HepG2 (cell line): ENCODE results near the gene NES.

ENCODE experiments used
- DMAP1 ChIP-seq: IDR thresholded peaks from 2 replicates; pipeline ENCODE4 v1.6.1; 2016
- FOSL1 ChIP-seq: sonication (generic); formaldehyde crosslinking; IDR thresholded peaks from 2 replicates; pipeline ENCODE4 v1.9.0; 2021; ENCODE audit warnings: missing genetic modification reagents, borderline replicate concordance
- MXI1 ChIP-seq: IDR thresholded peaks from 3 replicates; pipeline ENCODE4 v1.6.1; 2012; ENCODE audit warnings: low read depth, low read length, inconsistent platforms, borderline replicate concordance
- POLR2A ChIP-seq, 2 experiments: IDR thresholded peaks; 2 replicates each; pipeline ENCODE4 v1.6.1; 2011; ENCODE audit warnings: low read depth in 2 of 2, low read length in 2 of 2, mild to moderate bottlenecking in 1 of 2, moderate library complexity in 1 of 2; ENCODE audit not compliant: insufficient read depth in 1 of 2
- PRPF4 ChIP-seq: fragments of 200-400 bp; formaldehyde crosslinking; IDR thresholded peaks from 2 replicates; pipeline ENCODE4 v1.6.1; 2016; ENCODE audit warnings: low read length, low read depth; ENCODE audit not compliant: poor library complexity, severe bottlenecking
- RAD51 ChIP-seq: fragments of 450-650 bp; IDR thresholded peaks from 2 replicates; pipeline ENCODE4 v1.6.1; 2016; ENCODE audit warnings: borderline replicate concordance
- U2AF2 ChIP-seq: fragments of 200-400 bp; formaldehyde crosslinking; IDR thresholded peaks from 2 replicates; pipeline ENCODE4 v1.6.1; 2017; ENCODE audit warnings: low read depth, mild to moderate bottlenecking, low read length
- ZNF768 ChIP-seq: sonication (generic); formaldehyde crosslinking; IDR thresholded peaks from 2 replicates; pipeline ENCODE4 v1.4.0; 2020; ENCODE audit warnings: missing genetic modification reagents
- TF ChIP-seq, protein P1 (sequence below): sonication (generic); formaldehyde crosslinking; IDR thresholded peaks from 2 replicates; pipeline ENCODE4 v1.9.0; 2022; ENCODE audit warnings: missing genetic modification reagents, mild to moderate bottlenecking, borderline replicate concordance
- TF ChIP-seq, protein P2 (sequence below): sonication (generic); formaldehyde crosslinking; IDR thresholded peaks from 2 replicates; pipeline ENCODE4 v1.5.1; 2020; ENCODE audit warnings: mild to moderate bottlenecking, missing genetic modification reagents, moderate library complexity
- TF ChIP-seq, protein P3 (sequence below): sonication (generic); formaldehyde crosslinking; IDR thresholded peaks from 2 replicates; pipeline ENCODE4 v1.4.0; 2020; ENCODE audit warnings: missing genetic modification reagents, borderline replicate concordance
- TF ChIP-seq, protein P4 (sequence below): sonication (generic); formaldehyde crosslinking; IDR thresholded peaks from 2 replicates; pipeline ENCODE4 v1.5.0; 2020; ENCODE audit warnings: mild to moderate bottlenecking, missing genetic modification reagents, moderate library complexity

DNA sequence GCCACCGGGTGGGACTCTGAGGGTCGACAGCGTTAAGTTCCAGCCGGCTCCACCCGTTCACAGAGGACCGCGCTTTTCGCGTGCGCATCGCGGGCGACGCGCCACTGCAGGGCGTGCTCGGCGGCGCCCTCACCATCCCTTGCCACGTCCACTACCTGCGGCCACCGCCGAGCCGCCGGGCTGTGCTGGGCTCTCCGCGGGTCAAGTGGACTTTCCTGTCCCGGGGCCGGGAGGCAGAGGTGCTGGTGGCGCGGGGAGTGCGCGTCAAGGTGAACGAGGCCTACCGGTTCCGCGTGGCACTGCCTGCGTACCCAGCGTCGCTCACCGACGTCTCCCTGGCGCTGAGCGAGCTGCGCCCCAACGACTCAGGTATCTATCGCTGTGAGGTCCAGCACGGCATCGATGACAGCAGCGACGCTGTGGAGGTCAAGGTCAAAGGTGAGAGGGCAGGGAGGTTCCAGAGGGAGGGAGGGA is 30.4 kb downstream of the NES start:
- TF ChIP-seq, protein P1, sequence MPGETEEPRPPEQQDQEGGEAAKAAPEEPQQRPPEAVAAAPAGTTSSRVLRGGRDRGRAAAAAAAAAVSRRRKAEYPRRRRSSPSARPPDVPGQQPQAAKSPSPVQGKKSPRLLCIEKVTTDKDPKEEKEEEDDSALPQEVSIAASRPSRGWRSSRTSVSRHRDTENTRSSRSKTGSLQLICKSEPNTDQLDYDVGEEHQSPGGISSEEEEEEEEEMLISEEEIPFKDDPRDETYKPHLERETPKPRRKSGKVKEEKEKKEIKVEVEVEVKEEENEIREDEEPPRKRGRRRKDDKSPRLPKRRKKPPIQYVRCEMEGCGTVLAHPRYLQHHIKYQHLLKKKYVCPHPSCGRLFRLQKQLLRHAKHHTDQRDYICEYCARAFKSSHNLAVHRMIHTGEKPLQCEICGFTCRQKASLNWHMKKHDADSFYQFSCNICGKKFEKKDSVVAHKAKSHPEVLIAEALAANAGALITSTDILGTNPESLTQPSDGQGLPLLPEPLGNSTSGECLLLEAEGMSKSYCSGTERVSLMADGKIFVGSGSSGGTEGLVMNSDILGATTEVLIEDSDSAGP (CRISPR knock-in tag), result no peak
- no peak for TF ChIP-seq ZNF768 (CRISPR knock-in tag)
- TF ChIP-seq MXI1, result no peak
- peak in 1 of 2 experiments; percentile 36; a peak in 1 of 4 replicates for TF ChIP-seq POLR2A (IDR thresholded peaks at IDR 0.05; ENCODE audit: insufficient read depth in 1 of 2, low read depth in 2 of 2, low read length in 2 of 2)
- TF ChIP-seq, protein P2, sequence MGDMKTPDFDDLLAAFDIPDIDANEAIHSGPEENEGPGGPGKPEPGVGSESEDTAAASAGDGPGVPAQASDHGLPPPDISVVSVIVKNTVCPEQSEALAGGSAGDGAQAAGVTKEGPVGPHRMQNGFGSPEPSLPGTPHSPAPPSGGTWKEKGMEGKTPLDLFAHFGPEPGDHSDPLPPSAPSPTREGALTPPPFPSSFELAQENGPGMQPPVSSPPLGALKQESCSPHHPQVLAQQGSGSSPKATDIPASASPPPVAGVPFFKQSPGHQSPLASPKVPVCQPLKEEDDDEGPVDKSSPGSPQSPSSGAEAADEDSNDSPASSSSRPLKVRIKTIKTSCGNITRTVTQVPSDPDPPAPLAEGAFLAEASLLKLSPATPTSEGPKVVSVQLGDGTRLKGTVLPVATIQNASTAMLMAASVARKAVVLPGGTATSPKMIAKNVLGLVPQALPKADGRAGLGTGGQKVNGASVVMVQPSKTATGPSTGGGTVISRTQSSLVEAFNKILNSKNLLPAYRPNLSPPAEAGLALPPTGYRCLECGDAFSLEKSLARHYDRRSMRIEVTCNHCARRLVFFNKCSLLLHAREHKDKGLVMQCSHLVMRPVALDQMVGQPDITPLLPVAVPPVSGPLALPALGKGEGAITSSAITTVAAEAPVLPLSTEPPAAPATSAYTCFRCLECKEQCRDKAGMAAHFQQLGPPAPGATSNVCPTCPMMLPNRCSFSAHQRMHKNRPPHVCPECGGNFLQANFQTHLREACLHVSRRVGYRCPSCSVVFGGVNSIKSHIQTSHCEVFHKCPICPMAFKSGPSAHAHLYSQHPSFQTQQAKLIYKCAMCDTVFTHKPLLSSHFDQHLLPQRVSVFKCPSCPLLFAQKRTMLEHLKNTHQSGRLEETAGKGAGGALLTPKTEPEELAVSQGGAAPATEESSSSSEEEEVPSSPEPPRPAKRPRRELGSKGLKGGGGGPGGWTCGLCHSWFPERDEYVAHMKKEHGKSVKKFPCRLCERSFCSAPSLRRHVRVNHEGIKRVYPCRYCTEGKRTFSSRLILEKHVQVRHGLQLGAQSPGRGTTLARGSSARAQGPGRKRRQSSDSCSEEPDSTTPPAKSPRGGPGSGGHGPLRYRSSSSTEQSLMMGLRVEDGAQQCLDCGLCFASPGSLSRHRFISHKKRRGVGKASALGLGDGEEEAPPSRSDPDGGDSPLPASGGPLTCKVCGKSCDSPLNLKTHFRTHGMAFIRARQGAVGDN, result no peak
- no peak for TF ChIP-seq DMAP1 (CRISPR knock-in tag)
- TF ChIP-seq PRPF4, result no peak
- TF ChIP-seq FOSL1 (CRISPR knock-in tag), result no peak
- TF ChIP-seq, protein P3, sequence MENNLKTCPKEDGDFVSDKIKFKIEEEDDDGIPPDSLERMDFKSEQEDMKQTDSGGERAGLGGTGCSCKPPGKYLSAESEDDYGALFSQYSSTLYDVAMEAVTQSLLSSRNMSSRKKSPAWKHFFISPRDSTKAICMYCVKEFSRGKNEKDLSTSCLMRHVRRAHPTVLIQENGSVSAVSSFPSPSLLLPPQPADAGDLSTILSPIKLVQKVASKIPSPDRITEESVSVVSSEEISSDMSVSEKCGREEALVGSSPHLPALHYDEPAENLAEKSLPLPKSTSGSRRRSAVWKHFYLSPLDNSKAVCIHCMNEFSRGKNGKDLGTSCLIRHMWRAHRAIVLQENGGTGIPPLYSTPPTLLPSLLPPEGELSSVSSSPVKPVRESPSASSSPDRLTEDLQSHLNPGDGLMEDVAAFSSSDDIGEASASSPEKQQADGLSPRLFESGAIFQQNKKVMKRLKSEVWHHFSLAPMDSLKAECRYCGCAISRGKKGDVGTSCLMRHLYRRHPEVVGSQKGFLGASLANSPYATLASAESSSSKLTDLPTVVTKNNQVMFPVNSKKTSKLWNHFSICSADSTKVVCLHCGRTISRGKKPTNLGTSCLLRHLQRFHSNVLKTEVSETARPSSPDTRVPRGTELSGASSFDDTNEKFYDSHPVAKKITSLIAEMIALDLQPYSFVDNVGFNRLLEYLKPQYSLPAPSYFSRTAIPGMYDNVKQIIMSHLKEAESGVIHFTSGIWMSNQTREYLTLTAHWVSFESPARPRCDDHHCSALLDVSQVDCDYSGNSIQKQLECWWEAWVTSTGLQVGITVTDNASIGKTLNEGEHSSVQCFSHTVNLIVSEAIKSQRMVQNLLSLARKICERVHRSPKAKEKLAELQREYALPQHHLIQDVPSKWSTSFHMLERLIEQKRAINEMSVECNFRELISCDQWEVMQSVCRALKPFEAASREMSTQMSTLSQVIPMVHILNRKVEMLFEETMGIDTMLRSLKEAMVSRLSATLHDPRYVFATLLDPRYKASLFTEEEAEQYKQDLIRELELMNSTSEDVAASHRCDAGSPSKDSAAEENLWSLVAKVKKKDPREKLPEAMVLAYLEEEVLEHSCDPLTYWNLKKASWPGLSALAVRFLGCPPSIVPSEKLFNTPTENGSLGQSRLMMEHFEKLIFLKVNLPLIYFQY (CRISPR knock-in tag), result no peak
- no peak for TF ChIP-seq RAD51
- TF ChIP-seq, protein P4, sequence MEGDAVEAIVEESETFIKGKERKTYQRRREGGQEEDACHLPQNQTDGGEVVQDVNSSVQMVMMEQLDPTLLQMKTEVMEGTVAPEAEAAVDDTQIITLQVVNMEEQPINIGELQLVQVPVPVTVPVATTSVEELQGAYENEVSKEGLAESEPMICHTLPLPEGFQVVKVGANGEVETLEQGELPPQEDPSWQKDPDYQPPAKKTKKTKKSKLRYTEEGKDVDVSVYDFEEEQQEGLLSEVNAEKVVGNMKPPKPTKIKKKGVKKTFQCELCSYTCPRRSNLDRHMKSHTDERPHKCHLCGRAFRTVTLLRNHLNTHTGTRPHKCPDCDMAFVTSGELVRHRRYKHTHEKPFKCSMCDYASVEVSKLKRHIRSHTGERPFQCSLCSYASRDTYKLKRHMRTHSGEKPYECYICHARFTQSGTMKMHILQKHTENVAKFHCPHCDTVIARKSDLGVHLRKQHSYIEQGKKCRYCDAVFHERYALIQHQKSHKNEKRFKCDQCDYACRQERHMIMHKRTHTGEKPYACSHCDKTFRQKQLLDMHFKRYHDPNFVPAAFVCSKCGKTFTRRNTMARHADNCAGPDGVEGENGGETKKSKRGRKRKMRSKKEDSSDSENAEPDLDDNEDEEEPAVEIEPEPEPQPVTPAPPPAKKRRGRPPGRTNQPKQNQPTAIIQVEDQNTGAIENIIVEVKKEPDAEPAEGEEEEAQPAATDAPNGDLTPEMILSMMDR (CRISPR knock-in tag), result no peak
- TF ChIP-seq U2AF2, result no peak
